Activated naive CD8-positive, alpha-beta T cell treated with anti-CD3 and anti-CD28 coated beads, Interleukin-2, amount 10 ng/mL, durations not matched to agents 7 days and 5 days (primary cell): Measurements from ENCODE around the gene CLIC6. TPM values are rescaled to one million over a fixed set of nuclear protein-coding genes. Genes with fewer than 3 reads are reported as not detected.
"Not testable (repeated sequence)": the region's sequence is repeated elsewhere in the genome, so short reads cannot be mapped to it uniquely, and the experiment has no call there.

Source experiments
- ATAC-seq: fragments of 150-1000 bp; cut with Tn5 transposase; one replicate; pipeline ENCODE4 v1.10.0; 2021; ENCODE audit warnings: low read depth, moderate library complexity
- POLR2A ChIA-PET: fragments of 350-600 bp; sonication (Branson Sonifier 250); formaldehyde crosslinking; loops from one replicate; lab custom pipeline; 2021; ENCODE audit warnings: antibody characterized with exemption; lab: Charles Lee
- DNase-seq: peaks from one replicate; pipeline ENCODE4 v3.0.0; 2021
- H3K27ac Mint-ChIP-seq: one replicate; pipeline ENCODE4 v1.8.0; 2022; ENCODE audit warnings: mild to moderate bottlenecking, mixed read lengths
- H3K27me3 Mint-ChIP-seq: one replicate; pipeline ENCODE4 v1.8.0; 2022; ENCODE audit warnings: mild to moderate bottlenecking, moderate library complexity, mixed read lengths
- H3K36me3 Mint-ChIP-seq: one replicate; pipeline ENCODE4 v1.8.0; 2021; ENCODE audit warnings: mild to moderate bottlenecking, mixed read lengths
- H3K4me1 Mint-ChIP-seq: one replicate; pipeline ENCODE4 v1.8.0; 2021; ENCODE audit warnings: mixed read lengths
- H3K4me3 Mint-ChIP-seq: one replicate; pipeline ENCODE4 v1.8.0; 2022; ENCODE audit warnings: mild to moderate bottlenecking, moderate library complexity, mixed read lengths
- H3K9me3 Mint-ChIP-seq: one replicate; pipeline ENCODE4 v1.8.0; 2021; ENCODE audit warnings: mixed read lengths
- total RNA-seq, 2 experiments: library from RNA; stranded (reverse); gene quantifications; one replicate each; pipeline ENCODE4 v1.2.3, GENCODE V29; 2021

The CLIC6 gene
- total RNA-seq, 2 experiments from 2014 or later = 0.37 to 0.42 TPM

DNA sequence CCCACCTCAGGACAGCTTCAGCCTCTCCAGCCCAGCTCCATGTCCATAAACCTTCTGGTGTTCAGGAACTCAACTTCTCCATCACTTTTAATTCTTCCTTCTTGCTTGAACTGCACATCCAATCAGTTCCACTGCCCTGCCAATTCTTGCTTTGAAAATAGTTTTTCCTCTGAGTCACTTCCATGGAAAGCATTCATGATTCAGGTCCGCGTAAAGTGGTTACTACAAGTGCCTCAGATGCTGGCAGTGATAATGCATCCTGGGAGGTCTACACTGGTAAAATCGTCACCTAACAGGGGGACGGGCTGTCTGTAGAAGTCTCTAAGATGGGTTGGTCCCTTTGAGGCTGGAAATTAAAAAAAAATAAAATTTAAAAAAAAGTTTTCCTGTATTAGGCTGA, 27.9 kb upstream of the CLIC6 start:
- POLR2A ChIA-PET = interaction anchor here (0.6 kb wide), 1 partner anchor 916 kb away, joined by 4 read pairs; no protein-coding TSS in a partner anchor
- H3K27me3 Mint-ChIP-seq = peaks cover 4% of the 10 kb centered on the region
- no peak for DNase-seq
- peaks cover 8% of the 10 kb centered on the region for H3K36me3 Mint-ChIP-seq
- peak overlapping the region; percentile 65 for H3K4me3 Mint-ChIP-seq
- H3K27ac Mint-ChIP-seq = peak overlapping the region; percentile 79
- H3K4me1 Mint-ChIP-seq = peaks cover 21% of the 10 kb centered on the region
- no peak for ATAC-seq
- H3K9me3 Mint-ChIP-seq = peaks cover 4% of the 10 kb centered on the region

DNA sequence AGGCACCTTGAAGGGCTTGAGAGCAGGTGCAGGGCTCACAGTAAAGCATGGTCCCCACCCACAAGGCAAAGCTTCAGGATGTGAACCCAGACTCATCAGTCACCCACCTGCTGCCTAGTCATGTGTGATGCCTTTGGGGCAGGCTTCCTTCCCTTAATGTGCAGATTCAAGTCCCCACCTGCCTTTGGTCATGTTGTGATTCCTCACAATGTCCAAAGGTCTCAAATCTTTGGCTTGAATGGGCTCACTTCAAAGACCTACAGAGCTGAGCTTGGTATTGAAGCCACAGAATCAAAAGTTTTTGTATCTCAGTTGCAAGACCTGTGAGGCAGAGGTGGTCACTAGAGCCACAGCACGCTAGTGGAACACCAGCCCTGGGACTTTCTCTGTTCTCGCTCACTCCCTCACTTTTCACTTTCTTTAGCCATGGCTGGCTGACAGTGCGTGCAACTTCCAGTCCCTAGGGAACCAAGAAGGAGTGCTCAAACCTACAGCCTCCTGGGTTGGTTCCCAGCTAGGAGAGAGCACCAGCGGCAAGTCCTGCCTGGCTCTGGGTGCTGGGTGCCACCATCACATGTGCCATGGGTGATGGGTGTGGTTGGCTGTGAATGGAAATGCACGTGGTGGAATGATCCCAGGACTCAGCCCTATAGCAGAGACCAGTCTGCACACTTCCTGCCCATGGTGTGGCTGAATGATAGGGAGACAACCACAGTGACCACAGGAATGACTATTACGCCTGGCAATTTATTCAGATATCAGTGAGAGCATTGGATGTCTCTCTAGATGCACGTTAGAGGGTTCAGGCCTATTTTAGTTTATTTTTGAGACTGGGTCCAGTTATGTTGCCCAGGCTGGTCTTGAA, 26.4 kb upstream of the CLIC6 start:
- DNase-seq = no peak
- POLR2A ChIA-PET = no interaction called here
- no peak overlapping the region for H3K4me3 Mint-ChIP-seq
- H3K4me1 Mint-ChIP-seq = peaks cover 21% of the 10 kb centered on the region
- H3K27ac Mint-ChIP-seq = no peak overlapping the region
- peaks cover 4% of the 10 kb centered on the region for H3K27me3 Mint-ChIP-seq
- peaks cover 8% of the 10 kb centered on the region for H3K36me3 Mint-ChIP-seq
- H3K9me3 Mint-ChIP-seq = peaks cover 2% of the 10 kb centered on the region
- no peak for ATAC-seq

DNA sequence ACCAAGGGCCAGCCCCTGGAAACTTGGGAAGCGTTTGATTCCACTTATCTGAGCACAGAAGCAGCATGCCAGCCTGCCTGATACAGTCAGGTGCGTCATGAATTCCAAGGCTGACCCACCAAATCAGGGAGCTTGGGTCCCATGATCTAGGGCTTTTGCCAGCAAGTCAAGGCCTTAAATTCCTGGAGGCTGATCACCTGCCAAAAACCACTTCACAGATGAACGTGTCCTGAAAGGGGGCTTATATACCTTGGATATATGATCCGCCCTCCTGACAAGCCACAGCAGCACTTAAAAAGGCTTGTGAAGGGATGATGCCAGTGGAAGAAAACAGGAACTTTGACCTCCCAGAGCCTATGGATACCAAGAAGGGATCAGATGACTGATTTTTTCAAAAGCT, 24.0 kb upstream of the CLIC6 start:
- Mint-ChIP-seq H3K27me3 (peaks cover 4% of the 10 kb centered on the region), H3K9me3 (no peaks in the 10 kb centered on the region), H3K4me1 (peaks cover 13% of the 10 kb centered on the region), H3K4me3 (no peak overlapping the region), H3K36me3 (peaks cover 5% of the 10 kb centered on the region), H3K27ac (no peak overlapping the region)
- DNase-seq = no peak
- POLR2A ChIA-PET = no interaction called here
- no peak for ATAC-seq

DNA sequence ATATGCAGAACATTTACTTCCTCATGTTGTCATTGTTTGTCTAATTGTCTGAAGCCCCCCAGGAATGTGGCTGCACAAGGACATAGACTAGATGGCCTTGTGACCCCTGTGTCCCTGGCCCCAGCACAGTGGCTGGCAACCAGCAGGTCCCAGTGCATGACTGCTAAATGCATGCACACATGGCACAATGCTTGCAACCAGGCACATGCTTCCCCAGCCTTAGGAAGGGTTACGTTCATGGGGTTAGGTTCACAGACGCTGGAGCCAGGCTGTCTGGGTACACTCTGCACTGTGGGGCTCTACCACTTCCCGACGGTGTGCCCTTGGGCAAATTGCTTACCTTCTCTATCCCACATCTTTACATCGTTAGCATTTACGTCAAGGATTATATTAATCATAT, 21.2 kb upstream of the CLIC6 start:
- no peaks in the 10 kb centered on the region for H3K36me3 Mint-ChIP-seq
- no peak overlapping the region for H3K4me3 Mint-ChIP-seq
- H3K27ac Mint-ChIP-seq = no peak overlapping the region
- peaks cover 4% of the 10 kb centered on the region for H3K9me3 Mint-ChIP-seq
- POLR2A ChIA-PET = no interaction called here
- ATAC-seq = no peak
- no peak for DNase-seq
- peaks cover 10% of the 10 kb centered on the region for H3K27me3 Mint-ChIP-seq
- peaks cover 4% of the 10 kb centered on the region for H3K4me1 Mint-ChIP-seq

DNA sequence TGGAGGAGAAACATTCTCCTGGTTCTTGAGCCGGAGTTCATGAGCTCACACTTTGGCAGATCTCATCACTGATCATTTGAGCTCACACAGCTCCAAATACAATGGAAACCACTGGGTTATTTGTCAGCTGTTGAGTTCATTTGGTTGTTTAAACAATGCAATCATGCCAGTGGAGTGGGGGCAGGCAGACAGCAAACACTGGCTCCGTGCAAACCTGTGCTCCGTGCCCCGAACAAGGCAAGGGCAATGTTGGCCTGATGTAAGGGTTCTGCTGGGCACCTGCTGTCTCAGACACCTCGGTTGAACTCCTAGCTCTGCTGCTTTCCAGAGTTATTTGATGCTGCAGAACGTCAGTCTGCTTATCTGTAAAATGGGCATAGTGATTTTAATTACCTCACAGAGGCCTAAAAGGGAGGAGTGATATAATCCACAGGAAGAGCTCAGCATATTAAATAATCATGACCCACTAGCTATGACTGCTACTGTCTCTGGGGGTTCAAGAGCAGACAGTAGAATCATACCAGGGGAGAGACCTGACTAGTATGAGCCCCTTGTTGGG, 20.0 kb upstream of the CLIC6 start:
- Mint-ChIP-seq H3K27ac (peak overlapping the region; percentile 27), H3K4me3 (no peak overlapping the region), H3K27me3 (peaks cover 10% of the 10 kb centered on the region), H3K36me3 (no peaks in the 10 kb centered on the region), H3K4me1 (peaks cover 2% of the 10 kb centered on the region), H3K9me3 (peaks cover 10% of the 10 kb centered on the region)
- ATAC-seq = no peak
- DNase-seq = no peak
- POLR2A ChIA-PET = no interaction called here

DNA sequence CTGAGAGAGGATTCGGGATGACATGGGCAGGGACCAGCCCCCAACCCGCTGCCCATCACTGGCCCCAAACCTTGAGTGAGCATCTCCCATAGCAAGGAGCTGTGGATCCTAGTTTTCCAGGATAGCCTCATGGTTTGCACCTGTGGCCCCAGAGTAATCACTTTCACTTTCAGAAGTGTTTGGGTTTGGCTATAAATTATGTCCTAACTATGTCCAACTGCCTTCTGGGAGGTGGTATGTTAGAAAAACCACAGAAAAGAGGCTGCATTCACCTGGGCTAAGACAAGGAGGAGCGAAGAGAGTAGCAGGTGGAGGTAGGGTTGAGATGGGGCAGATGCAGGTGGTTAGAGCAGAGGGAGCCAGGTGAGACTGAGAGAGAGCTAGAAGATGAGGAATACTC, 19.4 kb upstream of the CLIC6 start:
- H3K4me1 Mint-ChIP-seq = peaks cover 2% of the 10 kb centered on the region
- H3K4me3 Mint-ChIP-seq = no peak overlapping the region
- no peak for DNase-seq
- H3K27me3 Mint-ChIP-seq = peaks cover 9% of the 10 kb centered on the region
- POLR2A ChIA-PET = no interaction called here
- H3K36me3 Mint-ChIP-seq = no peaks in the 10 kb centered on the region
- no peak overlapping the region for H3K27ac Mint-ChIP-seq
- no peak for ATAC-seq
- peaks cover 10% of the 10 kb centered on the region for H3K9me3 Mint-ChIP-seq

DNA sequence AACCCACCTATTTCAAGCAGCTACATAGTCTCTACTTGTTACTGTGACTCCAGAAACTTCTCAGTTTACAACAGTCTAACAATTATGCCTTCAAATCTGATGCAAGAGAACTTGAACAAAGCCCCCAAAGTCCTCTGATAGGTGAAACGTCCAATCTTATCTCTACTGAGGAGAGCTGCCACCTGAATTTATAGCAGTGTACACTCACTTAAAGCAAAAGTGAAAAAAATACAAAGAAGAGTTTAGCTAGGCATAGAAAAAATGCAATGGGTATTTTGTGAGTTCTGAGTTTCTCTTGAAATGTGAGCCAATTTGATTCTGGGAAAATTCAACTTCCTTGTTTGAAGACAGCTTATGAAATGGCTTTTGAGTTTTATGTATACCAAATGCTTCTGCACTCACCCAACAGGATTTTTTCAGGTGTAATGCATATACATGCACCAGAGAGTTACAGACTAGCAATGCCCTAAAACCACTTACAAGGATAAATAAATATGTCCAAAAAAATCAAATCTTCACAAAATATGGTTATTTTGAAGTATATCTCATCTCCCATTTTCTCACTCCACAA, 17.8 kb upstream of the CLIC6 start:
- Mint-ChIP-seq H3K4me3 (no peak overlapping the region), H3K4me1 (peaks cover 2% of the 10 kb centered on the region), H3K27me3 (peaks cover 19% of the 10 kb centered on the region), H3K27ac (no peak overlapping the region), H3K9me3 (peaks cover 10% of the 10 kb centered on the region), H3K36me3 (no peaks in the 10 kb centered on the region)
- POLR2A ChIA-PET = no interaction called here
- no peak for DNase-seq
- no peak for ATAC-seq

GRCh38 chr21:34651642-34652041, 17.2 kb upstream of the CLIC6 start:
- H3K27ac Mint-ChIP-seq = no peak overlapping the region

GRCh38 chr21:34653522-34653921, 15.3 kb upstream of the CLIC6 start:
- Mint-ChIP-seq H3K9me3 (peaks cover 10% of the 10 kb centered on the region), H3K27me3 (peaks cover 36% of the 10 kb centered on the region), H3K36me3 (peaks cover 2% of the 10 kb centered on the region), H3K4me1 (peaks cover 2% of the 10 kb centered on the region), H3K4me3 (no peak overlapping the region), H3K27ac (no peak overlapping the region)
- POLR2A ChIA-PET = no interaction called here
- ATAC-seq = no peak
- no peak for DNase-seq

More at GRCh38 chr21:34651642-34652041, 17.2 kb upstream of the CLIC6 start:
- no peak for DNase-seq
- peaks cover 10% of the 10 kb centered on the region for H3K9me3 Mint-ChIP-seq
- H3K4me1 Mint-ChIP-seq = peaks cover 2% of the 10 kb centered on the region
- no peaks in the 10 kb centered on the region for H3K36me3 Mint-ChIP-seq
- ATAC-seq = no peak
- peaks cover 25% of the 10 kb centered on the region for H3K27me3 Mint-ChIP-seq
- POLR2A ChIA-PET = no interaction called here
- H3K4me3 Mint-ChIP-seq = no peak overlapping the region

- peaks cover 10% of the 10 kb centered on the region for H3K9me3 Mint-ChIP-seq
- ATAC-seq (no peak), DNase-seq (no peak)
- POLR2A ChIA-PET = no interaction called here
- H3K27ac Mint-ChIP-seq = no peak overlapping the region
- no peaks in the 10 kb centered on the region for H3K4me1 Mint-ChIP-seq
- no peak overlapping the region for H3K4me3 Mint-ChIP-seq
- H3K27me3 Mint-ChIP-seq = peaks cover 44% of the 10 kb centered on the region
- peaks cover under 1% of the 10 kb centered on the region for H3K36me3 Mint-ChIP-seq
Observed at GRCh38 chr21:34661848-34662247, 6.9 kb upstream of the CLIC6 start.

GRCh38 chr21:34667761-34668160, 1.0 kb upstream of the CLIC6 start:
- no peak for DNase-seq
- peaks cover 5% of the 10 kb centered on the region for H3K4me1 Mint-ChIP-seq
- no peak for ATAC-seq
- H3K27ac Mint-ChIP-seq = no peak overlapping the region
- H3K27me3 Mint-ChIP-seq = peaks cover 65% of the 10 kb centered on the region
- H3K36me3 Mint-ChIP-seq = no peaks in the 10 kb centered on the region
- H3K4me3 Mint-ChIP-seq = no peak overlapping the region
- no peaks in the 10 kb centered on the region for H3K9me3 Mint-ChIP-seq
- POLR2A ChIA-PET = interaction anchor here (1.2 kb wide), 1 partner anchor 40 kb away, joined by 3 read pairs; no protein-coding TSS in a partner anchor

GRCh38 chr21:34669149-34669879, 520 bp downstream of the CLIC6 start:
- H3K27ac Mint-ChIP-seq = no peak overlapping the region
- no peaks in the 10 kb centered on the region for H3K9me3 Mint-ChIP-seq
- peak overlapping the region; percentile 71 for H3K4me3 Mint-ChIP-seq
- no peaks in the 10 kb centered on the region for H3K36me3 Mint-ChIP-seq
- H3K4me1 Mint-ChIP-seq = peaks cover 5% of the 10 kb centered on the region
- ATAC-seq (peak; percentile 86), DNase-seq (peak; percentile 59)
- peaks cover 68% of the 10 kb centered on the region for H3K27me3 Mint-ChIP-seq
- POLR2A ChIA-PET = no interaction called here

GRCh38 chr21:34669880-34670219, 1.1 kb downstream of the CLIC6 start:
- POLR2A ChIA-PET, DNase-seq, H3K4me1 Mint-ChIP-seq, ATAC-seq, H3K9me3 Mint-ChIP-seq, H3K27ac Mint-ChIP-seq, H3K36me3 Mint-ChIP-seq: not testable (repeated sequence)
- H3K27me3 Mint-ChIP-seq = peaks cover 64% of the 10 kb centered on the region
- peak overlapping the region; percentile 71 for H3K4me3 Mint-ChIP-seq
